Activated CD4-positive, alpha-beta memory T cell treated with anti-CD3 and anti-CD28 coated beads for 36 hours (primary cell): Measurements from ENCODE around the gene OXLD1. TPM values are rescaled to one million over a fixed set of nuclear protein-coding genes. Genes with fewer than 3 reads are reported as not detected.

ENCODE experiments used
- CTCF ChIA-PET: fragments of 350-600 bp; sonication (Branson Sonifier 250); formaldehyde crosslinking; loops from one replicate; lab custom pipeline; 2021; ENCODE audit warnings: antibody characterized with exemption, inconsistent platforms; lab: Charles Lee
- POLR2A ChIA-PET: fragments of 350-600 bp; sonication (Branson Sonifier 250); formaldehyde crosslinking; loops from one replicate; lab custom pipeline; 2021; ENCODE audit warnings: antibody characterized with exemption; lab: Charles Lee
- DNase-seq: peaks from one replicate; pipeline ENCODE4 v3.0.0-alpha.2; 2020
- H3K27ac Mint-ChIP-seq: one replicate; pipeline ENCODE4 v1.8.0; 2021; ENCODE audit warnings: mixed read lengths
- H3K27me3 Mint-ChIP-seq: one replicate; pipeline ENCODE4 v1.8.0; 2021; ENCODE audit warnings: mixed read lengths
- H3K36me3 Mint-ChIP-seq: one replicate; pipeline ENCODE4 v1.8.0; 2021; ENCODE audit warnings: mixed read lengths
- H3K4me1 Mint-ChIP-seq: one replicate; pipeline ENCODE4 v1.8.0; 2021; ENCODE audit warnings: low read depth, mixed read lengths
- H3K4me3 Mint-ChIP-seq: one replicate; pipeline ENCODE4 v1.8.0; 2021; ENCODE audit warnings: mild to moderate bottlenecking, mixed read lengths
- H3K9me3 Mint-ChIP-seq: one replicate; pipeline ENCODE4 v1.8.0; 2021; ENCODE audit warnings: mixed read lengths
- intact Hi-C: fragments of 100-400 bp; cut with micrococcal nuclease; formaldehyde crosslinking; loops from one replicate; pipeline ENCODE4 v1.15.1; 2023
- total RNA-seq, 2 experiments: library from RNA; stranded (reverse); gene quantifications; one replicate each; pipeline ENCODE4 v1.2.3, GENCODE V29; 2021

Gene OXLD1
- 10 to 100 TPM; 49.6 to 57.7 TPM for total RNA-seq

DNA sequence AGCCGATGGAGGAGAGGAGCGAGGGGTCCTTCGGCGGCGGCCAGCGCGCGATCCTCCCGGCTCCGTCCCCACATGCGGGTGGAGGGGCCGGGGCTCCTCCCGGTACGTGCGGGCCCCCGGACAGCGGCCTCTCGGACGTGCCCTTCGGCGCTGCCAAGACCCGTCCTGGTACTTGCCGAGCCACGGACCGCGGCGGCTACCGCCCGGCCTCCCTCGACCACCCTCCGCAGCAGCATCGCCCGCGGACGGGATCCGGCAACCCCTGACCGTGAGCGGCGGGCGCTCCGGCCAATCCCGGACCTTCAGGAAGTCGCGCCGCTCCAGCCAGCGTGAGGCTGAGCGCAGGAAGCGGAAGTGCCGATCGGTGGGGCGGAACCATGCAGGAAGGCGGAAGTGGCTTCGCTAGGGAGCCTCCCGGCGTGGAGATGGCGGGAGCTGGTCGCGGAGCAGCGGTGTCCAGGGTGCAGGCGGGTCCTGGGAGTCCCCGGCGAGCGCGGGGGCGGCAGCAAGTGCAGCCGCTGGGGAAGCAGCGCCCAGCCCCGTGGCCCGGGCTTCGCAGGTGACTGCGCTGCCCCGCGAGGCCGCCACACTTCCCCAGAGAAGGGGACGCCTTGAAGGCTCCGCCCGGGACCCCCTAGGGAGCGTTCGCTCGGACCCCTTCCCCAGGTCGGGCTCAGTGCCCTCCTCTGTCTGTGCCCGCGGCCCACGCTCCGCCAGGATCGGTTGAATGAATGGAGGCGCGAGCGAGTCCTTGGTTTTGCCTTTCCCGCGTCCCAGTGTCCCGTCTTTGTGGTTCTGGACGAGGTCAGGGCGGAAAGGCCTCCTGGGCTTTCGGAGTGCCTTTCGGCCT lies at the start of gene OXLD1, which contains the start of gene CCDC137:
TSS of gene OXLD1 (minus strand) at position 264 of the 850 bp plus-strand sequence. CDS start at position 236, 28 bp downstream.
TSS of gene CCDC137 (plus strand) at position 396 of the 850 bp plus-strand sequence. CDS start at position 426, 30 bp downstream.
- ChIA-PET CTCF (interaction anchor here (1.0 to 2.4 kb wide), 2 partner anchors 9 to 17 kb away, joined by 4 to 10 read pairs; partner anchors contain the start of genes ARL16 and HGS), POLR2A (interaction anchor here (1.3 to 2.5 kb wide), 3 partner anchors 18 to 167 kb away, joined by 4 to 26 read pairs (median 6); partner anchors contain the start of genes ARL16, HGS, MCRIP1 and NPLOC4)
- no peaks in the 10 kb centered on the region for H3K9me3 Mint-ChIP-seq
- H3K27ac Mint-ChIP-seq = peak within 1 kb of the TSS; percentile 94
- no peaks in the 10 kb centered on the region for H3K27me3 Mint-ChIP-seq
- H3K36me3 Mint-ChIP-seq = peaks cover 39% of the 10 kb centered on the region
- peak within 1 kb of the TSS; percentile 94 for H3K4me3 Mint-ChIP-seq
- peaks cover 41% of the 10 kb centered on the region for H3K4me1 Mint-ChIP-seq
- DNase-seq = peak; percentile 96
- intact Hi-C loops = loop anchor here (1.0 to 5.0 kb wide), 3 partner anchors 17 to 114 kb away; partner anchors contain the start of genes ARL16, FAAP100 and SLC25A10

GRCh38 chr17:81715107-81715871 lies 48.9 kb upstream of the OXLD1 start:
- intact Hi-C loops = no loop called here
- CTCF ChIA-PET = no interaction called here
- no peak overlapping the region for H3K27ac Mint-ChIP-seq
- no peaks in the 10 kb centered on the region for H3K9me3 Mint-ChIP-seq
- H3K4me1 Mint-ChIP-seq = peaks cover 18% of the 10 kb centered on the region
- peaks cover 1% of the 10 kb centered on the region for H3K36me3 Mint-ChIP-seq
- H3K4me3 Mint-ChIP-seq = no peak overlapping the region
- no peaks in the 10 kb centered on the region for H3K27me3 Mint-ChIP-seq
- no peak for DNase-seq
- POLR2A ChIA-PET = interaction anchor here (1.0 to 1.3 kb wide), 2 partner anchors 30 to 32 kb away, joined by 3 to 4 read pairs; partner anchors contain the start of genes ARL16 and HGS

- Mint-ChIP-seq H3K9me3 (no peaks in the 10 kb centered on the region), H3K36me3 (peaks cover 1% of the 10 kb centered on the region), H3K27ac (no peak overlapping the region), H3K27me3 (no peaks in the 10 kb centered on the region), H3K4me3 (no peak overlapping the region), H3K4me1 (peaks cover 21% of the 10 kb centered on the region)
- DNase-seq = no peak
- CTCF ChIA-PET = interaction anchor here (0.9 kb wide), 1 partner anchor 39 kb away, joined by 3 read pairs; no protein-coding TSS in a partner anchor
- intact Hi-C loops = loop anchor here (5.0 kb wide), 1 partner anchor 47 kb away; the partner anchor contains the start of genes CCDC137 and OXLD1
- POLR2A ChIA-PET = interaction anchor here (1.0 to 1.3 kb wide), 2 partner anchors 29 to 31 kb away, joined by 3 to 4 read pairs; partner anchors contain the start of genes ARL16 and HGS
These were observed 48.2 kb upstream of the OXLD1 start for GRCh38 chr17:81714412-81715106.

DNA sequence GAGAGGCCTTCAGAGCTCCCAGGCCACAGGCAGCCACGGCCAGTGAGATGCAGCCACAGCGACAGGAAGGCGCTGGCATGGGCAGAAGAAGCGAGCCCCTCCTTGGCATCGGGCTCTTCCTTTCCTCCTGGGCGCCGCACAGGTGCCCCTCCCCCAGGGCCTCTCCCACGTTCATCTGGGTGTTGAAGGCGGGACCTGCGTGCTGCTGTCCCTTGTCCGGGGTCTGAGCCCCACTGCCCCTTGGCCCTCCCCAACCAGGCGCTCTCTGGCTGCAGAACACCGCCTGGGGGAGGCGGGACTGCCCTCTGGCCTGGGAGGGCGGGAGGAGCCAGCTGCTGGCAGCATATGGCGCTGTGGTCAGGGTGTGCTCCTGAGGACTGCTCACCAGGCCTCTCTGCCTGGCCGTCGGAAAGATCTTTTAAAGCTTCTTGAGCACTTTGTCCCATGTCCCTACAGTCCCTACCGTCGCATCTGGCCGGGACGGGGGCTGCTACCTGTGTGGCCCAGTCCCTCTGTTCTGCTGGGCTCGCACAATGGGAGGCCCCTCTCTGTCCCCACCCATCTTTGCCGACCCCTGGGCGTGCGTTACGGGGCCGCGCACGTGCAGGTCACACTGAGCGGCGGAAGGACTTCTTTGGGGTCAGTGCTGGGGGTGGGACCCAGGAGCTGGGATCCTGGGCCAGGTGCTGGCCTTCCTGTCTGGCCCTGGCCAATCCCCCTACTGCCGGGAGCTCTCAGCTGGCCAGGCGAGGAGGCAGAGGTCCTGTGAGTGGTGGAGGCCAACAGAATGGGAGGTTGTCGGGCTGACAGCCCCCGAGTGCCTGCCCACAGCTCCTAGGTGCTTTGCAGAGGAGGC lies 47.4 kb upstream of the OXLD1 start:
- POLR2A ChIA-PET = interaction anchor here (1.0 kb wide), 1 partner anchor 10 kb away, joined by 4 read pairs; no protein-coding TSS in a partner anchor
- Mint-ChIP-seq H3K4me1 (peaks cover 21% of the 10 kb centered on the region), H3K27me3 (no peaks in the 10 kb centered on the region), H3K36me3 (peaks cover 1% of the 10 kb centered on the region), H3K27ac (no peak overlapping the region), H3K4me3 (peak overlapping the region; percentile 76), H3K9me3 (no peaks in the 10 kb centered on the region)
- CTCF ChIA-PET = interaction anchor here (0.9 to 1.4 kb wide), 3 partner anchors 11 to 38 kb away, joined by 3 to 6 read pairs (median 3); partner anchors contain the start of gene MRPL12
- no peak for DNase-seq
- intact Hi-C loops = loop anchor here (5.0 kb wide), 1 partner anchor 46 kb away; the partner anchor contains the start of genes CCDC137 and OXLD1

GRCh38 chr17:81713004-81713555 lies 46.7 kb upstream of the OXLD1 start:
- Mint-ChIP-seq H3K9me3 (no peaks in the 10 kb centered on the region), H3K27me3 (no peaks in the 10 kb centered on the region), H3K4me1 (peaks cover 21% of the 10 kb centered on the region), H3K4me3 (peak overlapping the region; percentile 76), H3K36me3 (peaks cover 1% of the 10 kb centered on the region), H3K27ac (peak overlapping the region; percentile 2)
- ChIA-PET POLR2A (interaction anchor here (1.0 kb wide), 1 partner anchor 9 kb away, joined by 4 read pairs; no protein-coding TSS in a partner anchor), CTCF (interaction anchor here (0.9 to 1.4 kb wide), 4 partner anchors 10 to 22 kb away, joined by 3 to 6 read pairs (median 3); partner anchors contain the start of gene MRPL12)
- intact Hi-C loops = loop anchor here (5.0 kb wide), 1 partner anchor 46 kb away; the partner anchor contains the start of genes CCDC137 and OXLD1
- DNase-seq = no peak

- peak; percentile 44 for DNase-seq
- H3K4me3 Mint-ChIP-seq = peak overlapping the region; percentile 76
- POLR2A ChIA-PET = interaction anchor here (1.0 to 2.2 kb wide), 2 partner anchors 9 to 120 kb away, joined by 4 to 6 read pairs; partner anchors contain the start of gene MCRIP1
- intact Hi-C loops = loop anchor here (1.0 to 5.0 kb wide), 2 partner anchors 9 to 45 kb away; partner anchors contain the start of genes CCDC137, MRPL12 and OXLD1
- no peaks in the 10 kb centered on the region for H3K27me3 Mint-ChIP-seq
- no peaks in the 10 kb centered on the region for H3K9me3 Mint-ChIP-seq
- H3K36me3 Mint-ChIP-seq = peaks cover under 1% of the 10 kb centered on the region
- peak overlapping the region; percentile 2 for H3K27ac Mint-ChIP-seq
- peaks cover 21% of the 10 kb centered on the region for H3K4me1 Mint-ChIP-seq
- CTCF ChIA-PET = interaction anchor here (0.9 to 1.4 kb wide), 3 partner anchors 9 to 18 kb away, joined by 3 to 6 read pairs (median 3); partner anchors contain the start of gene MRPL12
These were observed 46.1 kb upstream of the OXLD1 start for GRCh38 chr17:81712468-81713003.

- ChIA-PET POLR2A (interaction anchor here (2.0 to 3.0 kb wide), 3 partner anchors 9 to 121 kb away, joined by 6 to 12 read pairs (median 7); partner anchors contain the start of genes ARL16, HGS, MCRIP1 and MRPL12), CTCF (interaction anchor here (0.9 to 1.4 kb wide), 4 partner anchors 9 to 19 kb away, joined by 3 to 6 read pairs (median 3); partner anchors contain the start of gene MRPL12)
- H3K27me3 Mint-ChIP-seq = no peaks in the 10 kb centered on the region
- H3K36me3 Mint-ChIP-seq = peaks cover 3% of the 10 kb centered on the region
- intact Hi-C loops = loop anchor here (1.0 to 5.0 kb wide), 2 partner anchors 9 to 45 kb away; partner anchors contain the start of genes CCDC137, MRPL12 and OXLD1
- DNase-seq = peak; percentile 90
- peaks cover 21% of the 10 kb centered on the region for H3K4me1 Mint-ChIP-seq
- H3K9me3 Mint-ChIP-seq = no peaks in the 10 kb centered on the region
- peak within 1 kb of the TSS; percentile 76 for H3K4me3 Mint-ChIP-seq
- peak within 1 kb of the TSS; percentile 54 for H3K27ac Mint-ChIP-seq
These were observed 45.5 kb upstream of the OXLD1 start, which contains the start of gene SLC25A10 for GRCh38 chr17:81711814-81712467. TSS of gene SLC25A10 (plus strand) at chr17:81712284. CDS start at chr17:81712427, 143 bp downstream.

- CTCF ChIA-PET = interaction anchor here (1.3 kb wide), 1 partner anchor 9 kb away, joined by 3 read pairs; no protein-coding TSS in a partner anchor
These were observed 44.3 kb upstream of the OXLD1 start for GRCh38 chr17:81710514-81711308.

More at GRCh38 chr17:81710514-81711308, 44.3 kb upstream of the OXLD1 start:
- peak; percentile 35 for DNase-seq
- intact Hi-C loops = loop anchor here (5.0 kb wide), 1 partner anchor 43 kb away; the partner anchor contains the start of genes CCDC137 and OXLD1
- peak overlapping the region; percentile 54 for H3K27ac Mint-ChIP-seq
- peak overlapping the region; percentile 53 for H3K4me3 Mint-ChIP-seq
- peaks cover 12% of the 10 kb centered on the region for H3K36me3 Mint-ChIP-seq
- peaks cover 21% of the 10 kb centered on the region for H3K4me1 Mint-ChIP-seq
- no peaks in the 10 kb centered on the region for H3K27me3 Mint-ChIP-seq
- H3K9me3 Mint-ChIP-seq = no peaks in the 10 kb centered on the region
- POLR2A ChIA-PET = interaction anchor here (2.0 to 3.0 kb wide), 3 partner anchors 8 to 122 kb away, joined by 6 to 12 read pairs (median 7); partner anchors contain the start of genes ARL16, HGS, MCRIP1 and MRPL12
